HG03060 (cell line): ENCODE measurements around the gene UPK3A.
"Not testable (repeated sequence)": the region's sequence is repeated elsewhere in the genome, so short reads cannot be mapped to it uniquely, and the experiment has no call there.

Experiments used
- ATAC-seq: cut with Tn5 transposase; IDR thresholded peaks from one replicate; pipeline ENCODE4 v1.9.1; 2021; ENCODE audit warnings: low read depth, moderate number of reproducible peaks; ENCODE audit not compliant: unreplicated experiment

The UPK3A gene

GRCh38 chr22:45323695-45324094 is 38.9 kb downstream of the UPK3A start:
- ATAC-seq = no peak

GRCh38 chr22:45324311-45324711 is 39.6 kb downstream of the UPK3A start:
- no peak for ATAC-seq

DNA sequence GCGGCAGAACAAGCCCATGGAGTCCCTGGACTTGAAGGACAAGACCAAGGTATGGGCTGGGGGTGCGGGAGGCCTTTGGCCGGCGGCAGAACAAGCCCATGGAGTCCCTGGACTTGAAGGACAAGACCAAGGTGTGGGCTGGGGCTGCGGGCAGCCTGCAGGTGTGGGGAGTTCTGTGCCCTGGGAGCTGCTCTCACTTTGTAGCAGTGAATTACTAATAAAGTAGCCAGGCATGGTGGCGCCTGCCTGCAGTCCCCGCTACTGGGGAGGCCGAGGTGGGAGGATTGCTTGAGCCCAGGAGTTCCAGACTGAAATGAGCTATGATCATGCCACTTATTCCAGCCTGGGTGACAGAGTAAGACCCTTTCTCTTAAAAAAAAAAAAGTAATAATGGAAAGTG is 43.5 kb downstream of the UPK3A start:
- not testable (repeated sequence) for ATAC-seq

- no peak for ATAC-seq
These were observed 44.2 kb downstream of the UPK3A start for GRCh38 chr22:45328822-45329529.

- ATAC-seq = no peak
These were observed 44.8 kb downstream of the UPK3A start for GRCh38 chr22:45329530-45329936.

- no peak for ATAC-seq
These were observed 45.8 kb downstream of the UPK3A start for GRCh38 chr22:45330548-45330947.

DNA sequence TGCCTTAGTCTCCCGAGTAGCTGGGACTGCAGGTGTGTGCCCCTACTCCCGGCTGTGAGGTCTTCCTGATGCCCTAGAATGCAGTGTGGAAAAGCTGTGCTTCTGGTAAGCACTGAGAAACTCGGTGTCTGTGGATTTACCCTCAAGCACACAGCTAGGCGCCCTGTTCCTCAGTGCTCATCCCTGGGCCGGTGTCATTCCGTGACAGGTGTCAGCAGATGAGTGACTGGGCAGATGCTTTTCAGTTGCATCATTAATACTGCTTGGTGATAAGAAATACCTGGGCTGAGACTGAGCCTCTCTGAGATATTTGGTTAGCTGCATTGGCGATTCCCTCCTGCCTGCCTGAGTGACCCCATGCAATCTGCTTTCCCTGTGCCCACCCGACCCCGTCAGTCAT is 46.7 kb downstream of the UPK3A start:
- ATAC-seq = no peak

DNA sequence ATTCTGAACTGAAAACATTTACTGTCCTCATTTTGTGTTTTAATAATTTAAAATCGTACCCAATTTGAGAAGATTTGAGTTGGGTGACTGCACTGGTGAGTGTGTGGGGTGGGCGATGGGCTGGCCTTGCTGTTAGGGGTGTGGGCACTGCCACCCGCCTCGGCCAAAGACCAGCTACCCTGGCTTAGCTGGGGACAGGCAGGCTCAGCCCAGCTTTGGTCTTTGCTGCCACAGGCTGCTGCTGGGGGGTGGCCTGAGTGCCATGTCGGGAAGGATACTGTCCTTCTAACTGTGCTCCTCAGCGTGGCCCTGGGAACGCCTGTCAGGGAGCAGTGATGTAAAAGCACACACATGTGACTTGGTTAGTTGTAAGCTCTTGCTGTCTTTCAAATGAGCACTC is 47.3 kb downstream of the UPK3A start:
- no peak for ATAC-seq

- ATAC-seq = no peak
These were observed 49.3 kb downstream of the UPK3A start for GRCh38 chr22:45334068-45334467.

DNA sequence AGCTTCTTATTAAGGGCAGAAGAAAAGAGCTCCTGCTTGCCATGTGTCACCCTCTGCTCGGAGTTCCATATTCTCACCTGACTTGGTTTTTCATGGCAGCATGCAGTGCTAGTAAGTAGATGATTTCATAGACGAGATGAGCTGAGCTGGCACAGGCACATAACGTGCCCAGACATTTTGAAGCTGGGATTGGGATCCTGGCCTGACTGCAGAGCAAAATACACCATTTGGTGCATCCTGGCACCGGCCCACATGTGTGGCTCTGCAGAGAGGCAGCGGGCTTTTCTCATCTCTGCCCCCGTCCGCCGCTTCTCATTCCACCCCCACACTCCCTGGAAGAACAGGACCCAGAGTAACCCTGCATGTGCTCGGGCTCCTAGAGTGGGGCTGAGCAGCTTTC is 49.8 kb downstream of the UPK3A start:
- ATAC-seq = no peak

DNA sequence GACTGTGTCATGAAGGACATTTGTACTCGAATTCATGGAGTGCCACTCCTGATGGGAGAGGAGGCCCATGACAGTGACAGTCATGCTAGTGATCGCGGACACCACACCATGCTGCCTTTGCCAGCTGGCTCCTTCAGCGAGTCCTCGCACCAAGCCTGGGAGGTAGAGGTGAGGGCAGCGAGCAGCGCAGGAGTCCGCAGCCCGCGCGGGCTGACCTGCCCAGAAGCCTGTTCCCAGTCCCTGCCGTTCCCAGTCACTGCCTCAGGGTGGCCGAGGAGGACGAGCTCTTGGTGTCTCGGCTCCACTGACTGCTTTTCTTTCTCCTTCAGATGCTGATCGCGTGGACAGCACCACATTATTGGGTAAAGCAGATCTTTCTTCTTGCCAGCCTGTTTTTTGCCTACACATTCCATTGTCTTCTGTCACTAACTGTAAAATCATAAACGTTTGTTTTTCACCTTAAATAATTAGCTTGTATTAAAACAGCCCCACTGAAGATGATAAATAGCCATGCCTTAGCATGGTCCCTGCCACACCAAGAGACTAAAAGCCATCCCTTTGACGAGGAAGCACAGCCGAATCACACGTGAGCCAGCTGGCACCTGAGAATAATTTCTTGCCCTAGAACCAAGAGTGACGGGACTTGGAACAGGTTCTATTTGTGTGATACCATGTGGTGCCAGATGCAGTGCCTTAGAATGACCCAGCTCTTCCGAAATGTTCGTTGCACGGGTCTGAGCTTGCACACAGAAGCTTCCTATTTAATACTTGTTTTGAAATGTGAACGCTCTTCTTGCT is 50.5 kb downstream of the UPK3A start:
- no peak for ATAC-seq

DNA sequence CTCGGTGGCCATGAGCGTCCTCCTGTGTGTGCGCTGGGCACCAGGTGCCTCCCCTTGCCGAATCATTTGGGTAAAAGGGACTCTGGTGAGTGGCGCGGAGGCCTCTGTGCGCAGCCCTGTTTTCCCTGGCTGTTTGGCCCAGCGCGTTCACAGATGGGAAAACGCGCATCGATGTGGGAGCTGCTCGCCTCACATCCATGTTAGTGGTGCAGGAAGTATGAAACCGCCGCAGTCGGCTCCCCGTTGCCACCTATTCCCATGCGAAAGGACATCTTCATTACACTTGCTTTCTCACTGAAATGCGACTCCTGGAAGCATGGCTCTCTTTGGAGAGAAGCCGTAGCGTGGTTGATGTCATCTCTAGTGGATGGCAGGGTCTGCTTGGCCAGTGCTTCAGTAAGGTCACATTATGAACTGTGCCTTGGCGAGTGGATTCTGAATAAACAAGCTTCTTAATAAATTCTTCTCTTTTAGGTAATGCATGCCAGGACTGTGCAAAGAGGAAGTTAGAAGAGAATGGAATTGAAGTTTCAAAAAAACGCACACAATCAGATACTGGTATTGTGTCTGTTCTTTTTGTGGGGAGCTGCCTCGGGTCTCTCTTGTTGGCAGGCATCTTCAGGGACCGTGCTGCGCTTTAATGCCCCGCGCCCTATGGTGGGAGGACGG is 51.2 kb downstream of the UPK3A start:
- no peak for ATAC-seq

DNA sequence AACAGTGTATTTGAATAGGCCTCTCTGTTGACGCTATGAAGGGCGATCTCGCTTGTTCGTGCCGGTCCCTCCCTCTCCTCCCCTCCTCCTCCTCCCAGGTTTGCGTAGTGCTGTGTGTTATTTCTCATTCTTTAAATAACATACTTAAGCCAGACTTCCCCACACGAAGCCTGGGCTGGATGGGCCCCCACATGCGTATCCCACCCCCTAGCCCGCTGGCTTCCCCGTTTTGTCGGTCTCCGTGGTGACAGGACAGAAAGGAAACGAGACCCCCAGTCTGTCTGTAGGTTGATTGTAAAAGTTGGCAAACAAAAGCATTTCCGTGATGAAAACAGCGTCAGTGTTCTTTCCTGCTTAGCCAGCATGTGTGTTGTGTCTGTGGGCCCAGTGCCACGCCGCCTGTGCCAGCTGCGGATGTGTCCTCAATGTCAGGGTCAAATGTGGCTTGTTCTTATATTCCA is 52.3 kb downstream of the UPK3A start:
- no peak for ATAC-seq

GRCh38 chr22:45337536-45337935 is 52.8 kb downstream of the UPK3A start:
- no peak for ATAC-seq

DNA sequence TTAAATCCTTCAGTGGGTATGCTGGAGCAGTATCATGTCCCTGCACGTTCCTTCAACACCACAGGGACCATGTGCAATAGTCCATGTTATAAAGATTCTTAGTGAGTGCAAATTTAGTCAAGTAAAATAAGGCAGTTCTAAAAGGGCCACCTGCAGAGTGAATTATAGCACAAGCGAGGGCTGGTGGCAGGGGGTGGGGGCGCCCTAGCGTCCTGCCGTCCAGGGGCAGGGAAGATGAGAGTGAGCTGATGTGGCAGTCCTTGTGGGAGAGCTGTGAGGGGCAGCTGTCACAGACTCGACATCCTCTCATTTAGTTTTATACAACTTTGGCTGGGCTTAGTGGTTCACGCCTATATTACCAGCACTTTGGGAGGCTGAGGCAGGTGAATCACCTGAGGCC is 54.0 kb downstream of the UPK3A start:
- ATAC-seq = no peak

DNA sequence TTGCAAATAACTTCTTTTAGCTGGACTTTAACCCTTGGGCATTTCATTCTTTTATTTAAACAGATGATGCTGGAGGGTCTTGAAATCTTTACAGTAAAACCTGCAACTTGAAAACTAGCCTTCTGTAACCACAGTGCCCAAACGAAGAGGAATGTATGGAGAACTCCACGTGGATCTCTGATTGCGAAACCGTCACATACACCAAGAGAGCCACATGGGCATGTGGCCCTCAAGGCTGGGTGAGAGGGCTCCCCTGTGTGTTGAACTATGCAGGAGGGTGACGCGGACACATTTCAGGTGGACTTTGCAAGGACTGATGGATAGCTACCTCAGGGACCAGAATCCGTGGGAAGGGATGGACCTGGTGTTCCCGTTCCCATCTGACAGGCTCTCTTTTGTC is 55.6 kb downstream of the UPK3A start:
- ATAC-seq = no peak

DNA sequence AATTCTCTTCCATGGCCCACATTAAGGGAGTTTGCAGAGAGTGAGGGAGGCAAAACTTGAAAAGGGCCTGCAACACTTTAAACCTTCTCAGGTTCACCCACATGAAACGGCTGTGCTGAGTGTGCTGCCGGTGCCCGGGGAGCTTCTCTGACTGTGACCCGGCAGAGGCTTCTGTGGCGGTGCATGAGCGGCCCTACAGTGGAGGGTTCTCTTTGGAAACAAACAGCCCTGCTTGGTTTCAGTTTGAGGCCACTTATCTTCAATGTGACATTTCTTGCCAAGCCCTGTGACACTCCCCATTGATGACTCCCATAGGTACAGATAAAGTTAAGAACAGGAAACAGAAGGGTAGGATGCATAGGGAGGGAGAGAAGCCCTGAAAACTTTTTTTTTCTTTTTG is 56.7 kb downstream of the UPK3A start:
- no peak for ATAC-seq

- ATAC-seq = no peak
These were observed 58.4 kb downstream of the UPK3A start for GRCh38 chr22:45343143-45343542.

GRCh38 chr22:45344334-45344733 is 59.6 kb downstream of the UPK3A start:
- ATAC-seq = no peak
